Endothelial cell of umbilical vein (primary cell): ENCODE measurements around the gene ATP6V0D1. TPM values are rescaled to one million over a fixed set of nuclear protein-coding genes. Genes with fewer than 3 reads are reported as not detected.
A peak's percentile ranks its signal among the peaks of the same experiment; 100 is the strongest.

ENCODE experiments used
- BruUV-seq: library from RNA; stranded (reverse); fragments of 400-500 nt; replicated peaks from 2 replicates; lab custom pipeline; 2021; lab: Mats Ljungman, UMichigan
- CTCF ChIA-PET: fragments of 300-600, 350-600 bp; sonication (Branson Sonifier 250); formaldehyde crosslinking; loops from one replicate; lab custom pipeline; 2021; ENCODE audit warnings: antibody characterized with exemption, inconsistent platforms; lab: Charles Lee
- POLR2A ChIA-PET: fragments of 300-600, 350-600 bp; sonication (Branson Sonifier 250); formaldehyde crosslinking; loops from one replicate; lab custom pipeline; 2021; ENCODE audit warnings: antibody characterized with exemption, inconsistent platforms; lab: Charles Lee
- DNase-seq: peaks from one replicate; pipeline ENCODE4 v3.0.0-alpha.2; 2011; ENCODE audit warnings: low read depth, low spot score
- FAIRE-seq: peaks from 2 replicates; lab custom pipeline; 2011; peaks lifted over from hg19 to GRCh38; lab: Jason Lieb, UNC
- H2AFZ ChIP-seq: 2 replicates; pipeline ENCODE4 v1.6.0; 2012; ENCODE audit warnings: low read depth, low read length, control low read depth, inconsistent platforms
- H3K27ac ChIP-seq: 2 replicates; pipeline ENCODE4 v1.5.1; 2011; ENCODE audit warnings: low read depth, mild to moderate bottlenecking, control low read depth, low read length, moderate library complexity; ENCODE audit not compliant: insufficient read depth
- H3K27me3 ChIP-seq, 2 experiments: 2 replicates each; pipeline versions ENCODE4 v1.6.0 to v1.6.1; 2011; ENCODE audit warnings: low read length in 2 of 2, mixed read lengths in 1 of 2; ENCODE audit not compliant: control insufficient read depth in 2 of 2, insufficient read depth in 2 of 2
- H3K36me3 ChIP-seq, 2 experiments: 2 replicates in 1 of 2; 3 replicates in 1 of 2; pipeline ENCODE4 v1.5.1; 2011; ENCODE audit warnings: low read length in 2 of 2, mild to moderate bottlenecking in 1 of 2, moderate library complexity in 1 of 2; ENCODE audit not compliant: control insufficient read depth in 2 of 2, insufficient read depth in 2 of 2; ENCODE audit errors: extremely low read depth in 1 of 2
- H3K4me1 ChIP-seq: 3 replicates; pipeline ENCODE4 v1.5.1; 2011; ENCODE audit warnings: mild to moderate bottlenecking, low read length; ENCODE audit not compliant: control insufficient read depth, insufficient read depth; ENCODE audit errors: extremely low read depth
- H3K4me2 ChIP-seq: 2 replicates; pipeline ENCODE4 v1.6.1; 2011; ENCODE audit warnings: low read length, control low read depth, mixed read lengths; ENCODE audit not compliant: insufficient read depth
- H3K4me3 ChIP-seq, 3 experiments: fragments of 200-600 bp in 1 of 3; sonication (generic), shearing (Covaris generic) in 1 of 3; replicated peaks in 1 of 3; 2 replicates each; pipeline ENCODE4 v1.5.1; 2011 to 2016; ENCODE audit warnings: control low read depth in 3 of 3, low read length in 3 of 3, mild to moderate bottlenecking in 2 of 3, inconsistent platforms in 1 of 3, low read depth in 1 of 3, moderate library complexity in 1 of 3; ENCODE audit not compliant: insufficient read depth in 1 of 3
- H3K79me2 ChIP-seq: 2 replicates; pipeline ENCODE4 v1.6.0; 2012; ENCODE audit warnings: low read length, inconsistent platforms; ENCODE audit not compliant: control insufficient read depth, insufficient read depth
- H3K9ac ChIP-seq: replicated peaks from 2 replicates; pipeline ENCODE3; 2011; ENCODE audit warnings: low read length, control low read depth; ENCODE audit not compliant: insufficient read depth; ENCODE audit errors: extremely low read depth
- H3K9me1 ChIP-seq: replicated peaks from 3 replicates; pipeline ENCODE4 v1.6.0; 2011; ENCODE audit warnings: mild to moderate bottlenecking, low read length; ENCODE audit not compliant: control insufficient read depth, insufficient read depth; ENCODE audit errors: extremely low read depth
- H3K9me3 ChIP-seq: replicated peaks from 2 replicates; pipeline ENCODE4 v1.5.1; 2012; ENCODE audit warnings: low read length, inconsistent platforms; ENCODE audit not compliant: control insufficient read depth, insufficient read depth
- H4K20me1 ChIP-seq: replicated peaks from 2 replicates; pipeline ENCODE3; 2011; ENCODE audit warnings: mild to moderate bottlenecking, low read length; ENCODE audit not compliant: control insufficient read depth, insufficient read depth; ENCODE audit errors: extremely low read depth
- CTCF ChIP-seq, 2 donors: IDR thresholded peaks; 1 replicate in 1 of 2; 2 replicates in 1 of 2; pipeline ENCODE4 v1.5.1; 2011; ENCODE audit warnings: low read length in 2 of 2, mild to moderate bottlenecking in 2 of 2, moderate library complexity in 2 of 2, control low read depth in 1 of 2, inconsistent platforms in 1 of 2, low read depth in 1 of 2; ENCODE audit not compliant: insufficient read depth in 1 of 2; ENCODE audit errors: extremely low read depth in 1 of 2
- EZH2 ChIP-seq: IDR thresholded peaks from 2 replicates; pipeline ENCODE4 v1.6.1; 2012; ENCODE audit warnings: borderline replicate concordance, low read depth, mild to moderate bottlenecking, moderate library complexity, low read length, inconsistent platforms; ENCODE audit not compliant: severe bottlenecking
- FOS ChIP-seq: IDR thresholded peaks from 2 replicates; pipeline ENCODE4 v1.6.1; 2011; ENCODE audit warnings: mild to moderate bottlenecking, low read length, moderate library complexity, borderline replicate concordance; ENCODE audit not compliant: insufficient read depth
- GATA2 ChIP-seq: IDR thresholded peaks from 2 replicates; pipeline ENCODE4 v1.7.0; 2011; ENCODE audit warnings: low read depth, mild to moderate bottlenecking, moderate library complexity, mixed read lengths, low read length; ENCODE audit not compliant: insufficient read length, insufficient read depth
- JUN ChIP-seq: IDR thresholded peaks from 2 replicates; pipeline ENCODE4 v1.6.1; 2011; ENCODE audit warnings: borderline replicate concordance, low read depth; ENCODE audit not compliant: insufficient read length, insufficient read depth
- MAX ChIP-seq: IDR thresholded peaks from 2 replicates; pipeline ENCODE4 v1.6.1; 2011; ENCODE audit not compliant: insufficient read depth, insufficient read length
- MYC ChIP-seq: IDR thresholded peaks from one replicate; pipeline ENCODE4 v1.6.1; 2011; ENCODE audit warnings: mild to moderate bottlenecking, low read depth, low read length
- POLR2A ChIP-seq: IDR thresholded peaks from 2 replicates; pipeline ENCODE4 v1.6.1; 2012; ENCODE audit warnings: low read depth, mild to moderate bottlenecking, control low read depth, low read length
- POLR2AphosphoS5 ChIP-seq: IDR thresholded peaks from 2 replicates; pipeline ENCODE4 v1.6.1; 2012; ENCODE audit warnings: low read depth, mild to moderate bottlenecking, control low read depth, low read length, moderate library complexity; ENCODE audit not compliant: insufficient read depth
- dilution Hi-C: fragments of 300-500 bp; cut with MboI; formaldehyde crosslinking; loops from one replicate; pipeline ENCODE4 v1.15.0; 2019; ENCODE audit warnings: low sequenced_read_pairs; ENCODE audit not compliant: extremely low pct_ligation_motif_present
- intact Hi-C: fragments of 100-400 bp; cut with micrococcal nuclease; formaldehyde crosslinking; loops from one replicate; pipeline ENCODE4 v1.10.0; 2022
- polyA plus RNA-seq, 4 experiments: library from polyadenylated mRNA; depleted of rRNA in 3 of 4; stranded (reverse) in 3 of 4; unstranded in 1 of 4; fragments of >200 nt; gene quantifications; 2 replicates each; pipeline versions ENCODE4 v1.2.1 to v1.2.3, GENCODE V29; 2011 to 2012; ENCODE audit warnings: missing spikeins in 1 of 4
- total RNA-seq: library from RNA; stranded (reverse); gene quantifications from 2 replicates; pipeline ENCODE4 v1.2.3, GENCODE V29; 2021

ATP6V0D1 gene
- total and polyA plus RNA-seq, 2 donors (not counting 3 experiments of a cell fraction or from before 2014, with no cell fraction given): 82.8 to 232 TPM

GRCh38 chr16:67393788-67394154 is 87.2 kb downstream of the ATP6V0D1 start:
- peak overlapping the region; percentile 35 for H3K4me2 ChIP-seq
- POLR2A ChIA-PET: no interaction called here

More at GRCh38 chr16:67393788-67394154, 87.2 kb downstream of the ATP6V0D1 start:
- Histone ChIP-seq H3K9me3 (no peaks in the 10 kb centered on the region), H2AFZ (peak overlapping the region; percentile 75), H3K4me1 (peaks cover 13% of the 10 kb centered on the region), H3K27me3 (peaks cover 9 to 11% of the 10 kb centered on the region in 2 experiments), H3K9ac (peak overlapping the region; percentile 2), H3K27ac (no peak overlapping the region), H3K9me1 (no peaks in the 10 kb centered on the region), H3K79me2 (no peaks in the 10 kb centered on the region), H3K4me3 (no peak overlapping the region), H3K36me3 (no peaks in the 10 kb centered on the region), H4K20me1 (no peaks in the 10 kb centered on the region)
- FAIRE-seq (no peak), DNase-seq (no peak)
- dilution Hi-C loops (no loop called here), intact Hi-C loops (loop anchor here (1.0 to 10.0 kb wide), 7 partner anchors 21 to 439 kb away; partner anchors contain the start of genes E2F4, ELMO3, EXOC3L1 and KCTD19)
- BruUV-seq: no TSS peak
- CTCF ChIA-PET: interaction anchor here (0.7 to 3.1 kb wide), 17 partner anchors 9 to 448 kb away, joined by 3 to 34 read pairs (median 6); partner anchors contain the start of genes KCTD19 and LRRC36
- TF ChIP-seq GATA2 (no peak), CTCF (IDR thresholded peaks at IDR 0.05; ENCODE audit: extremely low read depth in 1 of 2, insufficient read depth in 1 of 2, low read depth in 1 of 2, low read length in 2 of 2) (no peak), POLR2A (no peak), FOS (no peak), MAX (no peak), MYC (no peak), JUN (no peak), EZH2 (no peak), POLR2AphosphoS5 (no peak)
